Kidney (tissue), 14 donors: ENCODE results near the gene GNL2. TPM values are rescaled to one million over a fixed set of nuclear protein-coding genes. Genes with fewer than 3 reads are reported as not detected.

Experiments used
- DNase-seq, 5 donors: peaks; one replicate each; pipeline ENCODE4 v3.0.0-alpha.2; 2013 to 2020
- FAIRE-seq: peaks from 2 replicates; lab custom pipeline; 2012; peaks lifted over from hg19 to GRCh38; lab: Jason Lieb, UNC
- H3K27ac ChIP-seq, 2 donors: one replicate each; pipeline ENCODE4 v1.7.0; 2013; ENCODE audit warnings: low read depth in 2 of 2, low read length in 2 of 2, inconsistent platforms in 1 of 2
- H3K27me3 ChIP-seq: one replicate; pipeline ENCODE4 v1.7.1; 2013; ENCODE audit warnings: low read length, inconsistent platforms; ENCODE audit not compliant: control insufficient read depth, insufficient read depth
- H3K36me3 ChIP-seq, 3 donors: one replicate each; pipeline versions ENCODE4 v1.7.0 to v1.7.1; 2013; ENCODE audit warnings: low read length in 3 of 3, control low read depth in 1 of 3, inconsistent platforms in 1 of 3; ENCODE audit not compliant: insufficient read depth in 3 of 3, control insufficient read depth in 2 of 3
- H3K4me1 ChIP-seq, 3 donors: one replicate each; pipeline versions ENCODE4 v1.7.0 to v1.7.1; 2013; ENCODE audit warnings: low read length in 3 of 3, inconsistent platforms in 1 of 3, low read depth in 1 of 3; ENCODE audit not compliant: control insufficient read depth in 2 of 3, insufficient read depth in 2 of 3
- H3K4me3 ChIP-seq, 3 donors: one replicate each; pipeline versions ENCODE4 v1.7.0 to v1.8.1; 2013; ENCODE audit warnings: low read length in 3 of 3, control low read depth in 1 of 3, inconsistent platforms in 1 of 3
- H3K9ac ChIP-seq, 3 donors: one replicate each; pipeline versions ENCODE4 v1.7.0 to v1.7.1; 2013; ENCODE audit warnings: low read length in 3 of 3, control low read depth in 1 of 3, inconsistent platforms in 1 of 3
- H3K9me3 ChIP-seq, 3 donors: one replicate each; pipeline versions ENCODE4 v1.7.0 to v1.7.1; 2013; ENCODE audit warnings: low read length in 3 of 3, control low read depth in 1 of 3, inconsistent platforms in 1 of 3; ENCODE audit not compliant: control insufficient read depth in 2 of 3, insufficient read depth in 1 of 3
- intact Hi-C: fragments of 100-400 bp; cut with DNase I; formaldehyde crosslinking; loops from one replicate; pipeline ENCODE4 v1.11.1; 2022
- polyA plus RNA-seq: library from polyadenylated mRNA; stranded (reverse); fragments of 350-450 nt; fragmentation: Illumina TruSeq; extraction: RNeasy Lipid Tissue Mini Kit (QIAGEN cat#74804); gene quantifications from one replicate; pipeline ENCODE4 v1.2.3, GENCODE V29; 2014; ENCODE audit warnings: low read depth, low replicate concordance; ENCODE audit not compliant: insufficient read depth
- total RNA-seq: library from RNA; stranded (reverse); fragmentation: NEBNext Ultra II Directional; extraction: Animal tissue kit (Norgen Biotek cat#: 25700); gene quantifications from one replicate; pipeline ENCODE4 v1.2.1, GENCODE V29; 2021
- TF ChIP-seq, protein P1 (sequence below): IDR thresholded peaks from 3 replicates; pipeline ENCODE4 v1.5.1; 2012; ENCODE audit warnings: mild to moderate bottlenecking, moderate library complexity, borderline replicate concordance; ENCODE audit not compliant: insufficient read depth; ENCODE audit errors: extremely low read depth
- donor health status: control.
- donor health status: control.
- donor health status: control.
- donor health status: control.
- donor health status: control.
- donor health status: DM: yes; HTN: yes; CAD: no.
- donor health status: Normal renal cell carcinoma (clear cell type).

GNL2 gene
- total and polyA plus RNA-seq, 2 donors from 2014 or later = 35.9 to 36.7 TPM

DNA sequence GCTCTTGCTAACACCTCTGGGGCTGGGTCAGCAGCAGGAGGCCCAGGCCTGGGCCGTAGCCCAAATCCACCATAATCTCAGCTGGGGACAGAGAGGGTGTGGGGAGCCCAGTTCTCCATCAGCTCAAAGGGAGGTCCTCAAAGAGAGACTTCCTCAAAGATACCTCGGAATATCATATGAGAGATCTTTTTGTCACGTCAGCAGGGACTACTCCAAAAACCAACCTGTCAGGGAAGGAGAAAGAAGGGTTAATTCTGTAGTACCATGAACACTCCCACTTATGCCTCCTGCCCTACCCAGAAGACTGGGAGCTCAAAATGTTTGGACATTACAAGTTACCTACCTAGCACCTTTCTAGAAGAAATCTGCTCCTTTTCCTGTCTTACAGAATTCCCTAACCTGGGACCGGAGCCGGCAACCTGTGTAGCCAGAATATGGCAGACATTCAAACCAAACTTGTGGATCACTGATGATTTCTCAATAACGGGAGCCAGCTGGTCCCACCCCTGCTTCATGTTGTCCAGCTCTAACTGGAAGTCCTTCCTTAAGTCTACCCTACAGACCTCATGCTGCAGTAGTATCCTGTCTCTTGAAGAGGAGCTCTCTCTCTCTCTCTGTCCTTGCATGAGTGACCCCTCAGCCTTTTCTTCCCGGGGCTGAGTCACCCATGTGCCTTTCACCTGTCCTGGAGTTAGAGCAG, 34.1 kb upstream of the GNL2 start:
- H3K9ac ChIP-seq = no peak overlapping the region
- H3K36me3 ChIP-seq = no peaks in the 10 kb centered on the region
- H3K4me1 ChIP-seq = no peaks in the 10 kb centered on the region
- H3K4me3 ChIP-seq = no peak overlapping the region
- H3K27me3 ChIP-seq = peaks cover 17% of the 10 kb centered on the region
- H3K27ac ChIP-seq = no peak overlapping the region
- FAIRE-seq (no peak), DNase-seq (no peak)
- TF ChIP-seq, protein P1, sequence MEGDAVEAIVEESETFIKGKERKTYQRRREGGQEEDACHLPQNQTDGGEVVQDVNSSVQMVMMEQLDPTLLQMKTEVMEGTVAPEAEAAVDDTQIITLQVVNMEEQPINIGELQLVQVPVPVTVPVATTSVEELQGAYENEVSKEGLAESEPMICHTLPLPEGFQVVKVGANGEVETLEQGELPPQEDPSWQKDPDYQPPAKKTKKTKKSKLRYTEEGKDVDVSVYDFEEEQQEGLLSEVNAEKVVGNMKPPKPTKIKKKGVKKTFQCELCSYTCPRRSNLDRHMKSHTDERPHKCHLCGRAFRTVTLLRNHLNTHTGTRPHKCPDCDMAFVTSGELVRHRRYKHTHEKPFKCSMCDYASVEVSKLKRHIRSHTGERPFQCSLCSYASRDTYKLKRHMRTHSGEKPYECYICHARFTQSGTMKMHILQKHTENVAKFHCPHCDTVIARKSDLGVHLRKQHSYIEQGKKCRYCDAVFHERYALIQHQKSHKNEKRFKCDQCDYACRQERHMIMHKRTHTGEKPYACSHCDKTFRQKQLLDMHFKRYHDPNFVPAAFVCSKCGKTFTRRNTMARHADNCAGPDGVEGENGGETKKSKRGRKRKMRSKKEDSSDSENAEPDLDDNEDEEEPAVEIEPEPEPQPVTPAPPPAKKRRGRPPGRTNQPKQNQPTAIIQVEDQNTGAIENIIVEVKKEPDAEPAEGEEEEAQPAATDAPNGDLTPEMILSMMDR = no peak
- no peaks in the 10 kb centered on the region for H3K9me3 ChIP-seq
- intact Hi-C loops = no loop called here

DNA sequence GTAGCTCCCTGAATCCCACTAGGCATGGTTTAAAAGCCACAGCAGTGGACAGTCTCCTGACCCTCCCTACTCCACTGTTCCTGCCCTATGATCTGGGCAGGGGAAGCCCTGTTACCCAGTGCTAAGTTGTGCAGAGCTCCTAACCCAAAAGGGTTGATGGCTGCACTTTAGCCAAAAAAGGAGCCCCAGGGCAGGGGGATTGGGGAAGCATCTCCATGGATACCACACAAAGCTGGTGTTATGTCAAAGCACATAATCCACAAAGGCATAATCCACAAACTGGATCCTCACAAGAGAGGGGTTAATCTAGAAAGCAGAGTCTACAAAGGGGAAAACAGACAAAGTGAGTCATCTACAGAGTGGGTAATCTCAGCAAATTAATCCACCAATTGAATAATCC, 33.3 kb upstream of the GNL2 start:
- DNase-seq = no peak
- Histone ChIP-seq H3K4me3 (no peak overlapping the region), H3K9me3 (no peaks in the 10 kb centered on the region), H3K36me3 (no peaks in the 10 kb centered on the region), H3K9ac (no peak overlapping the region), H3K27ac (no peak overlapping the region), H3K4me1 (no peaks in the 10 kb centered on the region), H3K27me3 (peaks cover 17% of the 10 kb centered on the region)
- intact Hi-C loops = no loop called here
- no peak for FAIRE-seq
- TF ChIP-seq, protein P1 = no peak

DNA sequence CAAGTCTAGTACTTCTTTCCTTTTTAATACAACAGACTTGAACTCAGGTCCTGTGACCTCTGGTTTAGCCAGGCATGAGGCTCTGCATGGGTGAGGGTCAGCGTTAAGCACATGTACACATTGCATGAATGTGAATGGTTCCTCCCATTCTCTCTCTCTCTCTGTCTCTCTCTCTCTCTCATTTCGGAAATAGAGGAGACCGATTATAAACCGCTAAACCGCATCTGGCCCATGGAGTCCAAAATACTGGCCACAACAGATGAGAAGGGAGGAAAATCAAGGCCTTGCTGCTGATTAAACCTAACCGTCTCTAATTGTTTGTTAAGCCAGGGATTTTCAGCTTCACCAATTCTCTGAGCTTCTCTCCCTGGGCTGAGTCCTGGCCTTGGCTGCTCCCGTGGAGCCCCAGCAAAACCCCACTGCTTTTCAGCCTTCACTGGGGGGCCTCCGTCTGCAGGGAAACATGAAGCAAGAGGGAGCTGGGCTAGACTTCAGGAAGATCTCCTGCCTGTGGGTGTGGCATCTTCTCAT, 32.4 kb upstream of the GNL2 start:
- Histone ChIP-seq H3K9me3 (no peaks in the 10 kb centered on the region), H3K27ac (no peak overlapping the region), H3K36me3 (no peaks in the 10 kb centered on the region), H3K27me3 (peaks cover 14% of the 10 kb centered on the region), H3K9ac (no peak overlapping the region), H3K4me1 (no peaks in the 10 kb centered on the region), H3K4me3 (no peak overlapping the region)
- intact Hi-C loops = no loop called here
- no peak for FAIRE-seq
- no peak for DNase-seq
- TF ChIP-seq, protein P1 = no peak
